B cell (primary cell): ENCODE measurements around the gene ABCA2. TPM values are rescaled to one million over a fixed set of nuclear protein-coding genes. Genes with fewer than 3 reads are reported as not detected.

ENCODE experiments used
- ATAC-seq: fragments of 200-7000 bp; cut with Tn5 transposase; one replicate; pipeline ENCODE4 v1.10.0; 2021; ENCODE audit warnings: low read depth, mild to moderate bottlenecking, moderate number of reproducible peaks, moderate library complexity
- CTCF ChIA-PET: fragments of 350-600 bp; sonication (Branson Sonifier 250); formaldehyde crosslinking; loops from one replicate; lab custom pipeline; 2021; ENCODE audit warnings: antibody characterized with exemption, inconsistent platforms; lab: Charles Lee
- POLR2A ChIA-PET: fragments of 350-600 bp; sonication (Branson Sonifier 250); formaldehyde crosslinking; loops from one replicate; lab custom pipeline; 2021; ENCODE audit warnings: antibody characterized with exemption; lab: Charles Lee
- DNase-seq: peaks from one replicate; pipeline ENCODE4 v3.0.0; 2013
- H2AFZ ChIP-seq: 2 replicates; pipeline ENCODE4 v1.6.1; 2012; ENCODE audit warnings: mild to moderate bottlenecking, low read depth, low read length; ENCODE audit not compliant: insufficient read depth, poor library complexity, severe bottlenecking
- H3K27ac ChIP-seq, 2 donors: 1 replicate in 1 of 2; 2 replicates in 1 of 2; pipeline ENCODE4 v1.5.1; 2012 to 2013; ENCODE audit warnings: low read length in 2 of 2, mild to moderate bottlenecking in 2 of 2, moderate library complexity in 1 of 2
- H3K27me3 ChIP-seq, 4 experiments: fragments of 200-600 bp in 1 of 4; sonication (generic) in 1 of 4; replicated peaks in 1 of 4; 1 replicate in 2 of 4; 2 replicates in 2 of 4; pipeline versions ENCODE4 v1.6.1 to v1.7.0; 2013 to 2016; ENCODE audit warnings: low read length in 3 of 4, mild to moderate bottlenecking in 2 of 4, mixed read lengths in 1 of 4, moderate library complexity in 1 of 4; ENCODE audit not compliant: insufficient read depth in 4 of 4, control insufficient read depth in 3 of 4; ENCODE audit errors: control extremely low read depth in 1 of 4
- H3K36me3 ChIP-seq, 2 experiments: replicated peaks in 1 of 2; 1 replicate in 1 of 2; 2 replicates in 1 of 2; pipeline versions ENCODE4 v1.6.1 to v1.7.1; 2013; ENCODE audit warnings: low read length in 1 of 2; ENCODE audit not compliant: insufficient read depth in 2 of 2, control insufficient read depth in 1 of 2; ENCODE audit errors: control extremely low read depth in 1 of 2, extremely low read depth in 1 of 2
- H3K4me1 ChIP-seq, 2 donors: fragments of 200-600 bp in 1 of 2; sonication (generic) in 1 of 2; 1 replicate in 1 of 2; 2 replicates in 1 of 2; pipeline versions ENCODE4 v1.5.1 to v1.6.1; 2013 to 2017; ENCODE audit warnings: low read length in 2 of 2; ENCODE audit not compliant: control insufficient read depth in 2 of 2, insufficient read depth in 2 of 2
- H3K4me2 ChIP-seq: replicated peaks from 2 replicates; pipeline ENCODE3; 2012; ENCODE audit warnings: mild to moderate bottlenecking, low read depth, low read length; ENCODE audit not compliant: poor library complexity, severe bottlenecking
- H3K4me3 ChIP-seq, 5 experiments: fragments of 200-600 bp in 1 of 5; sonication (generic) in 1 of 5; 1 replicate in 3 of 5; 2 replicates in 2 of 5; pipeline versions ENCODE4 v1.5.1 to v1.7.0; 2011 to 2016; ENCODE audit warnings: low read length in 4 of 5, mild to moderate bottlenecking in 4 of 5, low read depth in 2 of 5, control low read depth in 1 of 5, moderate library complexity in 1 of 5; ENCODE audit not compliant: insufficient read depth in 1 of 5; ENCODE audit errors: control extremely low read depth in 1 of 5, extremely low read depth in 1 of 5
- H3K79me2 ChIP-seq: fragments of 200-600 bp; sonication (generic); one replicate; pipeline ENCODE4 v1.6.0; 2016; ENCODE audit warnings: low read length; ENCODE audit not compliant: control insufficient read depth, insufficient read depth
- H3K9ac ChIP-seq: fragments of 200-600 bp; sonication (generic); 2 replicates; pipeline ENCODE4 v1.6.1; 2017; ENCODE audit warnings: mild to moderate bottlenecking, low read length, moderate library complexity
- H3K9me3 ChIP-seq, 3 donors: one replicate each; pipeline versions ENCODE4 v1.6.1 to v1.7.1; 2013; ENCODE audit warnings: low read length in 2 of 3; ENCODE audit not compliant: control insufficient read depth in 2 of 3, insufficient read depth in 1 of 3; ENCODE audit errors: control extremely low read depth in 1 of 3
- H4K20me1 ChIP-seq: 2 replicates; pipeline ENCODE4 v1.6.0; 2012; ENCODE audit warnings: mild to moderate bottlenecking, low read length; ENCODE audit not compliant: insufficient read depth, control insufficient read depth, poor library complexity, severe bottlenecking
- H3K27ac Mint-ChIP-seq: one replicate; pipeline ENCODE4 v1.8.0; 2021; ENCODE audit warnings: mixed read lengths
- H3K27me3 Mint-ChIP-seq: one replicate; pipeline ENCODE4 v1.8.0; 2021; ENCODE audit warnings: mixed read lengths
- H3K4me1 Mint-ChIP-seq: one replicate; pipeline ENCODE4 v1.8.0; 2021; ENCODE audit warnings: mixed read lengths
- H3K4me3 Mint-ChIP-seq: one replicate; pipeline ENCODE4 v1.8.0; 2021; ENCODE audit warnings: mixed read lengths
- H3K9me3 Mint-ChIP-seq: one replicate; pipeline ENCODE4 v1.8.0; 2022; ENCODE audit warnings: mixed read lengths; ENCODE audit not compliant: insufficient read depth
- EZH2 ChIP-seq: IDR thresholded peaks from 2 replicates; pipeline ENCODE4 v1.6.1; 2012; ENCODE audit warnings: borderline replicate concordance, low read depth, mild to moderate bottlenecking, moderate library complexity, low read length; ENCODE audit not compliant: insufficient read depth, poor library complexity, severe bottlenecking
- WGBS: methylation state at CpG from one replicate; pipeline ENCODE4 v1.1.5; 2013; ENCODE audit warnings: missing lambda C conversion rate; ENCODE audit not compliant: insufficient coverage; 5-methylcytosine and 5-hydroxymethylcytosine counted together
- intact Hi-C: fragments of 100-400 bp; cut with micrococcal nuclease; formaldehyde crosslinking; loops from one replicate; pipeline ENCODE4 v1.10.0; 2022
- polyA plus RNA-seq: library from polyadenylated mRNA; depleted of rRNA; stranded (reverse); fragments of >200 nt; gene quantifications from 2 replicates; pipeline ENCODE4 v1.2.3, GENCODE V29; 2012
- total RNA-seq, 2 donors: library from RNA; stranded (reverse); fragments of 120-200 nt in 1 of 2; gene quantifications; 1 replicate in 1 of 2; 2 replicates in 1 of 2; pipeline versions ENCODE4 v1.2.3 to v1.2.4, GENCODE V29; 2013 to 2022
- TF ChIP-seq, protein P1 (sequence below): fragments of 200-600 bp; IDR thresholded peaks from one replicate; pipeline ENCODE4 v1.8.0; 2022; ENCODE audit warnings: antibody characterized with exemption, mild to moderate bottlenecking

Gene ABCA2
- total and polyA plus RNA-seq, 2 donors (not counting 1 experiment from before 2014, with no cell fraction given), result 30.7 to 61.1 TPM

DNA sequence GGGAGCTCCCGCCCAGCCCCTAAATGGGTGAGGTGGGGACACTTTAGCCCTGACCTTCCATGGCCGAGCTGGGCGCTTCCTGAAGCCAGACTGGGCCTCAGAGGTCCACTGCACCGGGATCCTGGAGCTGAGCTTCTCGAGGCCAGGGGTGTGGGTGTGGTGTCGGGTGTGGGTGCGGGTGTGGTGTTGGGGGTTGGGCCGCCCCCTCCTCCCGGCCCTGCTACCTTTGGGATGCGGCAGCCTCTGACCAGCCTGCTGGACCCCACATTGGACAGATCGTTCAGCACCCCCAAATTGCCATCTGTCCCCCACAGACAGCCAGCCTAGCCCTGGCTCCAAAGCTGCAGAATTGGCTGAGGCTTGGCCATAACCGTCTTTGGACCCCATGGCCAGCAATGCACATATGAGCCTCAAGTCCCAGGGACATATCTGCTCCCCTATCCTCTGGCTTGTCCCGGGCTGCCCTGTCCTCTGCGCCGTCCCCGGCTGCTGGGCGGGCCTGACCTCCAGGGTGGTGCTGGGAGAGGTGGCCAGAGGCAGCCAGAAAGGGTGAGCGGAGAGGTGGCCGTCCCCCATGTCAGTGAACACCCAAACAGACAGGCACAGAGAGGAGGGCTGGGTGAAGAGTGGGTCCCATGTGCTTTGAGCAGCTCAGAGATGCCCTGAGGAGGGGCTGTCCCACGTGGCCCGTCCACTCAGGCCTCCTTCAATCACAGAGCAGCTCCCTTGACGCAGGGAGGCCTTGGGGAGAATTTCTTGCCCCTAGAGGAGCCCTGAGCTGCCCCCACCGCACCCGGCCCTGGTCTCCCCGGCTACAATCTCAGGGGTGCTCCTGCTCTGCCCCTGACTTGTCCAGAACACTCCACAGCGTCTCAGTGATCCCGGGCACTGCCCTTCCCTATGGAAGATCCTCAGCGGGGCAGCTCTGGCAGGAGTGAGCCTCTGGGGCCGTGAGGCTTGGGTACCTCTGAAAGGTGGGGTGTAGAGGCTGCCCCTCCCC is 54.1 kb downstream of the ABCA2 start:
- H3K4me1 Mint-ChIP-seq, result peaks cover 5% of the 10 kb centered on the region
- H3K4me1 ChIP-seq, result peaks cover 3 to 5% of the 10 kb centered on the region in 2 donors
- ATAC-seq (no peak), DNase-seq (no peak)
- peaks cover 0 to 30% (median 4%) of the 10 kb centered on the region in 4 experiments for H3K27me3 ChIP-seq
- no peak overlapping the region for H3K4me3 ChIP-seq
- peaks cover 0 to 4% (median 0%) of the 10 kb centered on the region in 3 donors for H3K9me3 ChIP-seq
- no peak overlapping the region for H3K27ac ChIP-seq
- no peaks in the 10 kb centered on the region for H3K9me3 Mint-ChIP-seq
- H3K4me3 Mint-ChIP-seq, result no peak overlapping the region
- H4K20me1 ChIP-seq, result no peaks in the 10 kb centered on the region
- peaks cover 6% of the 10 kb centered on the region for H3K27me3 Mint-ChIP-seq
- ChIA-PET POLR2A (no interaction called here), CTCF (no interaction called here)
- H3K9ac ChIP-seq, result no peak overlapping the region
- H3K4me2 ChIP-seq, result no peak overlapping the region
- TF ChIP-seq EZH2, result no peak
- TF ChIP-seq, protein P1, sequence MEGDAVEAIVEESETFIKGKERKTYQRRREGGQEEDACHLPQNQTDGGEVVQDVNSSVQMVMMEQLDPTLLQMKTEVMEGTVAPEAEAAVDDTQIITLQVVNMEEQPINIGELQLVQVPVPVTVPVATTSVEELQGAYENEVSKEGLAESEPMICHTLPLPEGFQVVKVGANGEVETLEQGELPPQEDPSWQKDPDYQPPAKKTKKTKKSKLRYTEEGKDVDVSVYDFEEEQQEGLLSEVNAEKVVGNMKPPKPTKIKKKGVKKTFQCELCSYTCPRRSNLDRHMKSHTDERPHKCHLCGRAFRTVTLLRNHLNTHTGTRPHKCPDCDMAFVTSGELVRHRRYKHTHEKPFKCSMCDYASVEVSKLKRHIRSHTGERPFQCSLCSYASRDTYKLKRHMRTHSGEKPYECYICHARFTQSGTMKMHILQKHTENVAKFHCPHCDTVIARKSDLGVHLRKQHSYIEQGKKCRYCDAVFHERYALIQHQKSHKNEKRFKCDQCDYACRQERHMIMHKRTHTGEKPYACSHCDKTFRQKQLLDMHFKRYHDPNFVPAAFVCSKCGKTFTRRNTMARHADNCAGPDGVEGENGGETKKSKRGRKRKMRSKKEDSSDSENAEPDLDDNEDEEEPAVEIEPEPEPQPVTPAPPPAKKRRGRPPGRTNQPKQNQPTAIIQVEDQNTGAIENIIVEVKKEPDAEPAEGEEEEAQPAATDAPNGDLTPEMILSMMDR, result no peak
- intact Hi-C loops, result no loop called here
- no peaks in the 10 kb centered on the region for H3K36me3 ChIP-seq
- no peaks in the 10 kb centered on the region for H3K79me2 ChIP-seq
- no peak overlapping the region for H3K27ac Mint-ChIP-seq
- H2AFZ ChIP-seq, result no peak overlapping the region
- 91% methylated on average over 28 of the region's 29 CpGs for WGBS

DNA sequence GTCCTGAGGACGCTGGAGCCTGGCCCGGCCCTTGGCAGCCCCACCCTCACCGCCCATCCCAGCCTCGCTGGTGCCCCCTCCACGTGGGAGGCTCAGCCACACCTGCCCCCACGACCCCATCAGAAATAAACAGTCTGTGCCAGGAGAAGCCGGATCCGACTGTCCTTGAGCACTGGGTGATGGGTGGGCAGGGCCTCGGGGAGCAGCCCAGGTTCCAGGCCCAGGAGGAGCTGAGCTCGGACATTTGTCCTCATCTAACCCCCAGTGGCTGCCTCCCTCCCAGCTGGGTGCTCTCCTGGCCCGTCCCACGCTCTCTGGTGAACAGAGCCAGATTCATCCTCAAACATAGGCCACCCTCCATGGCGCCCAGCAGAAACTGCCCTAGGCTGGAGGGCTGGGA is 55.3 kb downstream of the ABCA2 start:
- no peak for ATAC-seq
- H3K9ac ChIP-seq, result no peak overlapping the region
- no peak overlapping the region for H3K4me3 ChIP-seq
- Mint-ChIP-seq H3K4me3 (no peak overlapping the region), H3K9me3 (no peaks in the 10 kb centered on the region), H3K4me1 (peaks cover 4% of the 10 kb centered on the region), H3K27ac (no peak overlapping the region), H3K27me3 (peaks cover 6% of the 10 kb centered on the region)
- POLR2A ChIA-PET, result no interaction called here
- intact Hi-C loops, result no loop called here
- no peak overlapping the region for H3K4me2 ChIP-seq
- no peaks in the 10 kb centered on the region for H4K20me1 ChIP-seq
- no peaks in the 10 kb centered on the region for H3K9me3 ChIP-seq
- no peaks in the 10 kb centered on the region for H3K36me3 ChIP-seq
- no peaks in the 10 kb centered on the region for H3K4me1 ChIP-seq
- CTCF ChIA-PET, result no interaction called here
- H3K27ac ChIP-seq, result no peak overlapping the region
- WGBS, result 76% methylated on average over 12 of the region's 13 CpGs
- peaks cover 0 to 23% (median 3%) of the 10 kb centered on the region in 4 experiments for H3K27me3 ChIP-seq
- no peak overlapping the region for H2AFZ ChIP-seq
- TF ChIP-seq EZH2, result no peak
- TF ChIP-seq, protein P1, result no peak
- DNase-seq, result no peak
- no peaks in the 10 kb centered on the region for H3K79me2 ChIP-seq
